ENCODE results near the gene MARCHF7.

DNA sequence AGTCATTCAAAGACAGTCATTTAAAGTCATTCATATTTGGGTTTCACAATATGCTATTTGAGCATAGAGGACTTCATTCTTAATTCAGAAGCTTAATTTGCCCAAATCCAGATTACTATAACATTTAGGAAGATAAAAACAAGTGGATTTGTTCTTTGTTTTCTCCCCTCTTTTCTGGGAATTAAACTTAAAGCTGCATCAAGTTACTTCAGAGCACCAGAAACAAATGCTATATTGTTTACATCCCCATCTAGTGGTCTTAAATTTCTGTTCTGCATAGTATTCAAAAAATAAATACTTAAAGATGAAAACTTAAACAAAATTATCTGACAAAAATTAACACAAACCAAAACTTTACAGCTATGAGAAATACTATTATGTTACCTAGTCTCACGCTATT, 34.7 kb upstream of the MARCHF7 start:
- TF ChIP-seq, protein P1, sequence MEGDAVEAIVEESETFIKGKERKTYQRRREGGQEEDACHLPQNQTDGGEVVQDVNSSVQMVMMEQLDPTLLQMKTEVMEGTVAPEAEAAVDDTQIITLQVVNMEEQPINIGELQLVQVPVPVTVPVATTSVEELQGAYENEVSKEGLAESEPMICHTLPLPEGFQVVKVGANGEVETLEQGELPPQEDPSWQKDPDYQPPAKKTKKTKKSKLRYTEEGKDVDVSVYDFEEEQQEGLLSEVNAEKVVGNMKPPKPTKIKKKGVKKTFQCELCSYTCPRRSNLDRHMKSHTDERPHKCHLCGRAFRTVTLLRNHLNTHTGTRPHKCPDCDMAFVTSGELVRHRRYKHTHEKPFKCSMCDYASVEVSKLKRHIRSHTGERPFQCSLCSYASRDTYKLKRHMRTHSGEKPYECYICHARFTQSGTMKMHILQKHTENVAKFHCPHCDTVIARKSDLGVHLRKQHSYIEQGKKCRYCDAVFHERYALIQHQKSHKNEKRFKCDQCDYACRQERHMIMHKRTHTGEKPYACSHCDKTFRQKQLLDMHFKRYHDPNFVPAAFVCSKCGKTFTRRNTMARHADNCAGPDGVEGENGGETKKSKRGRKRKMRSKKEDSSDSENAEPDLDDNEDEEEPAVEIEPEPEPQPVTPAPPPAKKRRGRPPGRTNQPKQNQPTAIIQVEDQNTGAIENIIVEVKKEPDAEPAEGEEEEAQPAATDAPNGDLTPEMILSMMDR (IDR thresholded peaks at IDR 0.05; ENCODE audit: borderline replicate concordance, extremely low read depth, low read length, poor library complexity, severe bottlenecking), result peak; percentile 52
- no peak for TF ChIP-seq EZH2 (IDR thresholded peaks at IDR 0.05; ENCODE audit: borderline replicate concordance, low read depth, low read length, severe bottlenecking)
